B cell (primary cell): ENCODE measurements around the gene PTPRN2.

ENCODE experiments used
- EZH2 ChIP-seq: IDR thresholded peaks from 2 replicates; pipeline ENCODE4 v1.6.1; 2012; ENCODE audit warnings: borderline replicate concordance, low read depth, mild to moderate bottlenecking, moderate library complexity, low read length; ENCODE audit not compliant: insufficient read depth, poor library complexity, severe bottlenecking
- TF ChIP-seq, protein P1 (sequence below): fragments of 200-600 bp; IDR thresholded peaks from one replicate; pipeline ENCODE4 v1.8.0; 2022; ENCODE audit warnings: antibody characterized with exemption, mild to moderate bottlenecking

DNA sequence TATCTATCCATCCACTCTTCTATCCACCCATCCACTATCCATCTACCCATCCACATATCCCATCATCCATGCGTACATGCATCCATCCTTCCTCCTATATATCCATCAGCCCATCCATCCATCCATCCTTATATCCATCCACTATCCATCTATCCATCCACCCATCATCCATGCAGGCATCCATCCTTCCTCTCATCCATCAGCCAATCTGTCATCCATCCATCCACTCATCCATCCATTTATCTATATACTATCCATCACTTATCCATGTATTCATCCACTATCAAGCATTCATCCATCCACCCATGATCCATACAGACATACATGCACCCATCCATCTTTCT lies 765.0 kb downstream of the PTPRN2 start:
- TF ChIP-seq, protein P1, sequence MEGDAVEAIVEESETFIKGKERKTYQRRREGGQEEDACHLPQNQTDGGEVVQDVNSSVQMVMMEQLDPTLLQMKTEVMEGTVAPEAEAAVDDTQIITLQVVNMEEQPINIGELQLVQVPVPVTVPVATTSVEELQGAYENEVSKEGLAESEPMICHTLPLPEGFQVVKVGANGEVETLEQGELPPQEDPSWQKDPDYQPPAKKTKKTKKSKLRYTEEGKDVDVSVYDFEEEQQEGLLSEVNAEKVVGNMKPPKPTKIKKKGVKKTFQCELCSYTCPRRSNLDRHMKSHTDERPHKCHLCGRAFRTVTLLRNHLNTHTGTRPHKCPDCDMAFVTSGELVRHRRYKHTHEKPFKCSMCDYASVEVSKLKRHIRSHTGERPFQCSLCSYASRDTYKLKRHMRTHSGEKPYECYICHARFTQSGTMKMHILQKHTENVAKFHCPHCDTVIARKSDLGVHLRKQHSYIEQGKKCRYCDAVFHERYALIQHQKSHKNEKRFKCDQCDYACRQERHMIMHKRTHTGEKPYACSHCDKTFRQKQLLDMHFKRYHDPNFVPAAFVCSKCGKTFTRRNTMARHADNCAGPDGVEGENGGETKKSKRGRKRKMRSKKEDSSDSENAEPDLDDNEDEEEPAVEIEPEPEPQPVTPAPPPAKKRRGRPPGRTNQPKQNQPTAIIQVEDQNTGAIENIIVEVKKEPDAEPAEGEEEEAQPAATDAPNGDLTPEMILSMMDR, result no peak
- no peak for TF ChIP-seq EZH2
